Glutamatergic neuron (in vitro differentiated cells): ENCODE measurements around the gene CDK2. TPM values are rescaled to one million over a fixed set of nuclear protein-coding genes. Genes with fewer than 3 reads are reported as not detected.
A peak's percentile ranks its signal among the peaks of the same experiment; 100 is the strongest.
"Not testable (repeated sequence)": the region's sequence is repeated elsewhere in the genome, so short reads cannot be mapped to it uniquely, and the experiment has no call there.

Source experiments
- DNase-seq: peaks from one replicate; pipeline ENCODE4 v3.0.0; 2022
- H3K27ac Mint-ChIP-seq: one replicate; pipeline ENCODE4 v1.8.0; 2020; ENCODE audit warnings: mild to moderate bottlenecking, mixed read lengths, inconsistent platforms; ENCODE audit not compliant: unreplicated experiment
- H3K27me3 Mint-ChIP-seq: one replicate; pipeline ENCODE4 v1.8.0; 2020; ENCODE audit warnings: mild to moderate bottlenecking, moderate library complexity, mixed read lengths, inconsistent platforms; ENCODE audit not compliant: unreplicated experiment
- H3K36me3 Mint-ChIP-seq: one replicate; pipeline ENCODE4 v1.8.0; 2020; ENCODE audit warnings: mild to moderate bottlenecking, mixed read lengths, inconsistent platforms; ENCODE audit not compliant: unreplicated experiment
- H3K4me1 Mint-ChIP-seq: one replicate; pipeline ENCODE4 v1.8.0; 2020; ENCODE audit warnings: mild to moderate bottlenecking, low read depth, mixed read lengths, inconsistent platforms; ENCODE audit not compliant: unreplicated experiment
- H3K4me3 Mint-ChIP-seq: one replicate; pipeline ENCODE4 v1.8.0; 2020; ENCODE audit warnings: mild to moderate bottlenecking, mixed read lengths, inconsistent platforms; ENCODE audit not compliant: unreplicated experiment
- H3K9me3 Mint-ChIP-seq: one replicate; pipeline ENCODE4 v1.8.0; 2020; ENCODE audit warnings: mild to moderate bottlenecking, moderate library complexity, mixed read lengths, inconsistent platforms; ENCODE audit not compliant: unreplicated experiment
- total RNA-seq: library from RNA; stranded (reverse); fragmentation: NEBNext Ultra II Directional; extraction: Animal tissue kit (Norgen Biotek cat#: 25700); gene quantifications from one replicate; pipeline ENCODE4 v1.2.1, GENCODE V29; 2021; ENCODE audit not compliant: unreplicated experiment
- TF ChIP-seq, protein P1 (sequence below): fragments of 200-600 bp; sonication (generic); IDR thresholded peaks from one replicate; pipeline ENCODE4 v1.5.0; 2021; ENCODE audit not compliant: partially characterized antibody, unreplicated experiment

CDK2 gene
- total RNA-seq, 1 donor from 2014 or later: 20.5 TPM

DNA sequence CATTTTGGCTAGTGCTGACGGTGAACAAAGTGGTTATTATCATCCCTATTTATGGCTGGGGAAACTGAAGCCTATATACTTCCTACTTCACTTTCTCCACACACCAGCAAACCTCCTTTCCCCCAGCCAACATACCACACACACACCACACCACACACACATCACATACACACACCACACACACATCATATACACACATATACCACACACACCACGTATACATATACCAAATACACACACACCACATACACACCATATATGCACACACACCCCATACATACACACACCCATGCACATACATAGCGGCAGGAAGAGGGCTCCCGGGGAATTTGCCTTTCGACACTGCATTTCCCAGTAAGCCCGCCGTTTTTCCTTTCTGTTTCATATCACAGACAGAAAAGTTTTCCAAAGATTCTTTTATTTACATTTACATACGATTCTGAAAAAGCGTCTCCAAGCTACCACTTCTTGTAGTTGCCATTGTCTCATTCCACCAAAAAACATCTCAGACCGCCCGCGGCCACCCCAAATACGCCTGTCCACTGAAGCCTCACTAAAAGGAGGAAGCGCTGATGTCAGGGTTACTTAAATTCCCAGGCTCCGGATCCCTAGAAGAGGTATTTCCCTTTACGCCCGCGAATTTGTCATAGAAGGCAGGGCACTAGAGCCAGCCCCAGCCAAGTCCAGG lies 6.4 kb downstream of the CDK2 start:
- DNase-seq: no peak
- H3K4me3 Mint-ChIP-seq: no peak overlapping the region
- TF ChIP-seq, protein P1, sequence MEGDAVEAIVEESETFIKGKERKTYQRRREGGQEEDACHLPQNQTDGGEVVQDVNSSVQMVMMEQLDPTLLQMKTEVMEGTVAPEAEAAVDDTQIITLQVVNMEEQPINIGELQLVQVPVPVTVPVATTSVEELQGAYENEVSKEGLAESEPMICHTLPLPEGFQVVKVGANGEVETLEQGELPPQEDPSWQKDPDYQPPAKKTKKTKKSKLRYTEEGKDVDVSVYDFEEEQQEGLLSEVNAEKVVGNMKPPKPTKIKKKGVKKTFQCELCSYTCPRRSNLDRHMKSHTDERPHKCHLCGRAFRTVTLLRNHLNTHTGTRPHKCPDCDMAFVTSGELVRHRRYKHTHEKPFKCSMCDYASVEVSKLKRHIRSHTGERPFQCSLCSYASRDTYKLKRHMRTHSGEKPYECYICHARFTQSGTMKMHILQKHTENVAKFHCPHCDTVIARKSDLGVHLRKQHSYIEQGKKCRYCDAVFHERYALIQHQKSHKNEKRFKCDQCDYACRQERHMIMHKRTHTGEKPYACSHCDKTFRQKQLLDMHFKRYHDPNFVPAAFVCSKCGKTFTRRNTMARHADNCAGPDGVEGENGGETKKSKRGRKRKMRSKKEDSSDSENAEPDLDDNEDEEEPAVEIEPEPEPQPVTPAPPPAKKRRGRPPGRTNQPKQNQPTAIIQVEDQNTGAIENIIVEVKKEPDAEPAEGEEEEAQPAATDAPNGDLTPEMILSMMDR: no peak
- no peak overlapping the region for H3K27ac Mint-ChIP-seq
- peaks cover 4% of the 10 kb centered on the region for H3K36me3 Mint-ChIP-seq
- H3K9me3 Mint-ChIP-seq: peaks cover 2% of the 10 kb centered on the region
- no peaks in the 10 kb centered on the region for H3K27me3 Mint-ChIP-seq
- peaks cover 11% of the 10 kb centered on the region for H3K4me1 Mint-ChIP-seq

DNA sequence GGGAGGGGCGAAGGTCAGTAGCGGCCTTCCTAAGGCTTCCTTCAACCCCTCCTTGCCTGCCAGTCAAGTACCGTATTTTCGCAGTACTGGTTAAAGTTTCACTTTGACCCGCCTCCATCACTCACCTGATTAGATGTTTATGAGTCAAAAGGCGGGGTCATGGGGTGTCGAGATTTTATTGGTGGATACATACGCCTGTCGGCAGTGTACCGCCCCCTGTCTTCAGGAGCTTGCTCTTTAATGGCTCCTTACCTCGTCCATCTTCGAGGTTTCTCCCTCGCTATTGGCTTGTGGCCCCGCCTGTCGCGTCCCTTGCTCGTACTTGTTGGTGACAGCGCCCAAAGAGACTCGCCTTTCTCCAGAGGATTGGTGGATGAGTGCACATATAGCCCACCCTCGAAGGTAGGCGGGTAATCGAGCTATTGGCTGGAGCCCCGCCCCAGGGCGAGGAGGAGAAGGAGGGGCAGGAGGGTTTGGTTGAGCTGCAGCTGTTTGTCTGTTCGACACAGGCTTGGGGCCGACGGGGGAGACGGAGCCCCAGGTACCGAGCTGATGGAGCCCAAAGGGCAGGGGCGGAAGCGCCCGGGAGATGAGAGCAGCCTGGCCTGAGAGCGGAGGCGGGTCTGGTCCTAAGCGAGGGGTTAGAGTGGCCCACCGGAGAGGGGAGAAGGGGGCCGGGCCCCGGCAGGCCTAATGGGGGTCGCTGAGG lies 7.1 kb downstream of the CDK2 start, which contains the start of gene RAB5B:
TSS of gene RAB5B (plus strand) at position 480 of the 709 bp plus-strand sequence. CDS start 12,883 bp downstream, outside the sequence.
- Mint-ChIP-seq H3K9me3 (peaks cover 1% of the 10 kb centered on the region), H3K27me3 (no peaks in the 10 kb centered on the region), H3K4me1 (peaks cover 11% of the 10 kb centered on the region), H3K27ac (no peak within 1 kb of the TSS), H3K4me3 (no peak within 1 kb of the TSS), H3K36me3 (peaks cover 4% of the 10 kb centered on the region)
- TF ChIP-seq, protein P1: peak; percentile 78
- DNase-seq: peak; percentile 95

DNA sequence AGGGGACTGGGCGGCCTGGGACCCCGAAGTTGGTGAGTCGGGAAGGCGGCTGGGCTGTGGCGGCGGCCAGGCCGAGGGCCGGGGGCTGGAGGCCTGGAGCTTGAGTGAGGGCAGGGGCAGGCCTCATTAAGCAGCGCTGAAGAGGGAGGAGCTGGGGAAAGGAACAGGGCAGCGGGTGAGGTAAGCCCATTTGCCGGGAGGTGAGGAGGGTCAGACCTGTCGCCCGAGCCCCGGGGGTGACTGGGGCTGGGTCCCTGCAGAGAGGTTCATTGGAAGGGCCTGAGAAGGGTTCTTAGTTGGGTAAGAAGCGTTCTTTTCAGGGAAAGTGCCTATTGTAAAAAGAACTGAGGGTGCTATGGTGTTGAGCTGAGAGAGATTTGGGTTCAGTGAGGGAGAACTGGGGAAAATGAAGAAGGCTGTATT lies 7.7 kb downstream of the CDK2 start:
- no peak overlapping the region for H3K4me3 Mint-ChIP-seq
- no peak overlapping the region for H3K27ac Mint-ChIP-seq
- peaks cover 1% of the 10 kb centered on the region for H3K9me3 Mint-ChIP-seq
- H3K36me3 Mint-ChIP-seq: peaks cover 4% of the 10 kb centered on the region
- peak; percentile 62 for DNase-seq
- peaks cover 11% of the 10 kb centered on the region for H3K4me1 Mint-ChIP-seq
- TF ChIP-seq, protein P1: no peak
- H3K27me3 Mint-ChIP-seq: no peaks in the 10 kb centered on the region

- DNase-seq: no peak
- peaks cover 1% of the 10 kb centered on the region for H3K9me3 Mint-ChIP-seq
- TF ChIP-seq, protein P1: no peak
- H3K4me3 Mint-ChIP-seq: no peak overlapping the region
- peaks cover 4% of the 10 kb centered on the region for H3K36me3 Mint-ChIP-seq
- H3K27me3 Mint-ChIP-seq: peaks cover 2% of the 10 kb centered on the region
- no peak overlapping the region for H3K27ac Mint-ChIP-seq
- peaks cover 11% of the 10 kb centered on the region for H3K4me1 Mint-ChIP-seq
These were observed 11.8 kb downstream of the CDK2 start for GRCh38 chr12:55978393-55978792.

DNA sequence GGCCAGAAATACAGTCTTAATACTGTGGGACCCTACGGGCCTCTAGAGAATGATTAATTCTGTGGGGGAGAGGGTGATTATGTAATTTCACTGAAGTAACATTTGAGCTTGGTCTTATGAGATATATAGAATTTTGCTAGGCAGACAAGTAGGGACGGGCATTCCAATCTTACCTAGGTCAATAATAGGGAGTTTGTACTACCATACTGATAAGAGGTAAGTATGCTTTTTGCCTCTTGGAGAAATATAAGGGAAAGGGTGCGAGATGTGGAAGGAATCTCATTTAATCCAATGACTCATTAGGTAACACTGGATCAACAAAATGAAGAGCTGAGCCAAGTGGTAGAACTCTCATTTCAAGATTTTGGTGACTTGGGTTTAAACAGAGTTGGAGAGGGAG lies 12.4 kb downstream of the CDK2 start:
- Mint-ChIP-seq H3K4me3 (no peak overlapping the region), H3K27ac (no peak overlapping the region), H3K27me3 (peaks cover 2% of the 10 kb centered on the region), H3K36me3 (peaks cover 4% of the 10 kb centered on the region), H3K4me1 (peaks cover 11% of the 10 kb centered on the region), H3K9me3 (peaks cover 1% of the 10 kb centered on the region)
- no peak for DNase-seq
- TF ChIP-seq, protein P1: no peak

DNA sequence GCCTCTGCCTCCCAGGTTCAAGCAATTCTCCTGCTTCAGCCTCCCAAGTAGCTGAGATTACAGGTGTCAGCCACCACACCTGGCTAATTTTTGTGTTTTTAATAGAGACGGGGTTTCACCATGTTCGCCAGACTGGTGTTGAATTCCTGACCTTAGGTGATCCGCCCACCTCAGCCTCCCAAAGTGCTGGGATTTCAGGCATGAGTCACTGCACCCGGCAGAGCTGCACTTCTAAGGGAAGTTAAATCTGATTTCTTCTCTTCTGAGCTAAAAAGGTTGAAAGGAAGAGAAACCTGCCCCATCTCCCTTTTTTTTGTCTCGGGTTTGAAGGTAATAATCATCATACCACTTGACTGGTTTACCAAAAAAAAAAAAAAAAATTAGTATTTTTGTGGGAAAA lies 15.3 kb downstream of the CDK2 start:
- H3K4me1 Mint-ChIP-seq, H3K9me3 Mint-ChIP-seq, H3K27me3 Mint-ChIP-seq, H3K27ac Mint-ChIP-seq, H3K4me3 Mint-ChIP-seq, H3K36me3 Mint-ChIP-seq, DNase-seq: not testable (repeated sequence)
